GM23248 (cell line): ENCODE results near the gene OTOP1.

Experiments
- EZH2 ChIP-seq: fragments of 200-600 bp; sonication (generic); IDR thresholded peaks from 2 replicates; pipeline ENCODE4 v1.6.1; 2018; ENCODE audit warnings: antibody characterized with exemption, mild to moderate bottlenecking; ENCODE audit not compliant: insufficient read depth, poor library complexity, severe bottlenecking
- EZH2phosphoT487 ChIP-seq: fragments of 200-600 bp; sonication (generic); IDR thresholded peaks from 2 replicates; pipeline ENCODE4 v1.6.1; 2018; ENCODE audit warnings: antibody characterized with exemption, moderate library complexity, mild to moderate bottlenecking, low read depth; ENCODE audit not compliant: insufficient read depth

- TF ChIP-seq EZH2 (no peak), EZH2phosphoT487 (no peak)
Measured at GRCh38 chr4:4245172-4245571, 18.4 kb upstream of the OTOP1 start.
